ENCODE data around the gene E2F3.

DNA sequence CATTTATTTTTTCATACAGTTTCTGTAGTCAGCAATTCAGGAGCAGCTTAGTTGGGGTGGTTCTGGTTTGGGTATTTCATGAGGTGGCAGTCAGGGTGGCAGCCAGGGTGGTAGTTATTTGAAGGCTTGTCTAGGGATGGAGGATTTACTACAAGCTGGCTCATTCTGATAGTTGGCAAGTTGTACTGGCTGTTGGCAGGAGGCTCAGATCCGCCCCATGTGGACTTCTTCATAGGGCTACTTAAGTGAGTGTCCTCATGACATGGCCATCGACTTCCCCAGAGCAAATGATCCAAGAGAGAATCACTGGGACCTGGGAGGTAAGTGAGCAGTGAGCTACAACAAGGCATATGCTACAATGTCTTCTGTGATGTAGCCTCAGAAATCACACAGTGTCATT is 110.2 kb downstream of the E2F3 start:
- TF ChIP-seq POLR2AphosphoS5 (IDR thresholded peaks at IDR 0.05) (no peak), EP300 (IDR thresholded peaks at IDR 0.05) (no peak)
- TF ChIP-seq, protein P1, sequence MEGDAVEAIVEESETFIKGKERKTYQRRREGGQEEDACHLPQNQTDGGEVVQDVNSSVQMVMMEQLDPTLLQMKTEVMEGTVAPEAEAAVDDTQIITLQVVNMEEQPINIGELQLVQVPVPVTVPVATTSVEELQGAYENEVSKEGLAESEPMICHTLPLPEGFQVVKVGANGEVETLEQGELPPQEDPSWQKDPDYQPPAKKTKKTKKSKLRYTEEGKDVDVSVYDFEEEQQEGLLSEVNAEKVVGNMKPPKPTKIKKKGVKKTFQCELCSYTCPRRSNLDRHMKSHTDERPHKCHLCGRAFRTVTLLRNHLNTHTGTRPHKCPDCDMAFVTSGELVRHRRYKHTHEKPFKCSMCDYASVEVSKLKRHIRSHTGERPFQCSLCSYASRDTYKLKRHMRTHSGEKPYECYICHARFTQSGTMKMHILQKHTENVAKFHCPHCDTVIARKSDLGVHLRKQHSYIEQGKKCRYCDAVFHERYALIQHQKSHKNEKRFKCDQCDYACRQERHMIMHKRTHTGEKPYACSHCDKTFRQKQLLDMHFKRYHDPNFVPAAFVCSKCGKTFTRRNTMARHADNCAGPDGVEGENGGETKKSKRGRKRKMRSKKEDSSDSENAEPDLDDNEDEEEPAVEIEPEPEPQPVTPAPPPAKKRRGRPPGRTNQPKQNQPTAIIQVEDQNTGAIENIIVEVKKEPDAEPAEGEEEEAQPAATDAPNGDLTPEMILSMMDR (IDR thresholded peaks at IDR 0.05): no peak

Data from stomach (tissue), 4 donors.